ENCODE data around the gene ARMC7.

The ARMC7 gene

DNA sequence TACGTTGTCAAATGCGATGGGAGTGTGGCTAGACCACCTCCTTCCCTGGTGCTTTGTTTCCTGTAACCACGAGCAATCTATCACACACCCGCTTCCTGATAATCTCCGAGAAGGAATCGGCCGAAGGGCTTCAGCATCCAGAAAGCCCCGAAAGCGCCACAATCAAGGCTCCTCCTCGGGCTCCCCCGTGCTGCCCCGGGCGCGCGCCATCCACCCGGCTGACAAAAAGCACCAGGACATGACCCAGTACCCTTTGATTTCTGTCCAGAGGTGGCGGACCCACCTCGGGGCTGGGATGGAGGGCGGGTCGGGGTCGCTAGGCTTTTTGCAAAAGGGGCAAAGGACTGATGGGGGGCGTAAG lies 743 bp upstream of the ARMC7 start:
- Histone ChIP-seq H3K4me3 (ENCODE audit: low read length) (peak overlapping the region; percentile 81), H3K27me3 (ENCODE audit: low read depth, low read length) (no peaks in the 10 kb centered on the region), H3K4me2 (ENCODE audit: low read length) (peak overlapping the region; percentile 97), H3K9me3 (ENCODE audit: insufficient read depth, low read length) (no peaks in the 10 kb centered on the region), H3K79me2 (ENCODE audit: low read length) (peaks cover 5% of the 10 kb centered on the region; the same call in 1 of the 2 replicates), H3K27ac (ENCODE audit: low read length) (no peak overlapping the region), H2AFZ (ENCODE audit: low read depth, low read length) (peak overlapping the region; percentile 74; the same call in 1 of the 2 replicates), H3K4me1 (ENCODE audit: low read length) (peaks cover 22% of the 10 kb centered on the region), H3K9ac (ENCODE audit: low read length) (peak overlapping the region; percentile 72), H4K20me1 (ENCODE audit: insufficient read depth, low read length) (no peaks in the 10 kb centered on the region), H3K36me3 (replicated peaks; ENCODE audit: low read depth, low read length) (peaks cover 4% of the 10 kb centered on the region)
- TF ChIP-seq EZH2phosphoT487 (IDR thresholded peaks at IDR 0.05; ENCODE audit: low read depth) = no peak

DNA sequence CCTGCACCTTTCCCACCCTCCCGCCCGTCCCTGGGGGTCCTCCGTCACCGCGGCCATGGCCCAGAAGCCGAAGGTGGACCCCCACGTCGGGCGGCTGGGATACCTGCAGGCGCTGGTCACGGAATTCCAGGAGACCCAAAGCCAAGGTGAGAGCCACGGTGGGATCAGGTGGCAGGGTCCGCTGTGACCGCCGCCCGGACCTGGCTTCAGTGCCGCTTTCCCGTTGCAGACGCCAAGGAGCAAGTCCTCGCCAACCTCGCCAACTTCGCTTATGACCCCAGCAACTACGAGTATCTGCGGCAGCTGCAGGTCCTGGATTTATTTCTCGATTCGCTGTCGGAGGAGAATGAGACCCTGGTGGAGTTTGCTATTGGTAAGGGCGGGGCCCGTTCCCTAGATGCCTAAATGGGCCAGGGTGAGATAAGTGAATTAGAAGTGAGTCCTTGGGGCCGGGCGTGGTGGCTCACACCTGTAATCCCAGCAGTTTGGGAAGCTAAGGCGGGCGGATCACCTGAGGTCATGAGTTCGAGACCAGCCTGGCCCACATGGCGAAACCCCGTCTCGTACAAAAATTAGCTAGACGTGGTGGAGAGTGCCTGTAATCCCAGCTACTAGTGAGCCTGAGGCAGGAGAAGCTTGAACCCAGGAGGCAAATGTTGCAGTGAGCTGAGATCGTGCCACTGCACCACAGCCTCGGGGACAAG lies 617 bp downstream of the ARMC7 start:
- Histone ChIP-seq H2AFZ (ENCODE audit: low read depth, low read length) (no peak overlapping the region), H3K9me3 (ENCODE audit: insufficient read depth, low read length) (no peaks in the 10 kb centered on the region), H3K4me2 (ENCODE audit: low read length) (peak overlapping the region; percentile 75), H4K20me1 (ENCODE audit: insufficient read depth, low read length) (no peaks in the 10 kb centered on the region), H3K27me3 (ENCODE audit: low read depth, low read length) (no peaks in the 10 kb centered on the region), H3K4me1 (ENCODE audit: low read length) (peaks cover 35% of the 10 kb centered on the region), H3K36me3 (replicated peaks; ENCODE audit: low read depth, low read length) (peaks cover 9% of the 10 kb centered on the region), H3K79me2 (ENCODE audit: low read length) (peaks cover 5% of the 10 kb centered on the region; the same call in 1 of the 2 replicates), H3K27ac (ENCODE audit: low read length) (no peak overlapping the region), H3K4me3 (ENCODE audit: low read length) (peak overlapping the region; percentile 81), H3K9ac (ENCODE audit: low read length) (peak overlapping the region; percentile 72)
- TF ChIP-seq EZH2phosphoT487 (IDR thresholded peaks at IDR 0.05; ENCODE audit: low read depth) = no peak
- TF ChIP-seq, protein P1, sequence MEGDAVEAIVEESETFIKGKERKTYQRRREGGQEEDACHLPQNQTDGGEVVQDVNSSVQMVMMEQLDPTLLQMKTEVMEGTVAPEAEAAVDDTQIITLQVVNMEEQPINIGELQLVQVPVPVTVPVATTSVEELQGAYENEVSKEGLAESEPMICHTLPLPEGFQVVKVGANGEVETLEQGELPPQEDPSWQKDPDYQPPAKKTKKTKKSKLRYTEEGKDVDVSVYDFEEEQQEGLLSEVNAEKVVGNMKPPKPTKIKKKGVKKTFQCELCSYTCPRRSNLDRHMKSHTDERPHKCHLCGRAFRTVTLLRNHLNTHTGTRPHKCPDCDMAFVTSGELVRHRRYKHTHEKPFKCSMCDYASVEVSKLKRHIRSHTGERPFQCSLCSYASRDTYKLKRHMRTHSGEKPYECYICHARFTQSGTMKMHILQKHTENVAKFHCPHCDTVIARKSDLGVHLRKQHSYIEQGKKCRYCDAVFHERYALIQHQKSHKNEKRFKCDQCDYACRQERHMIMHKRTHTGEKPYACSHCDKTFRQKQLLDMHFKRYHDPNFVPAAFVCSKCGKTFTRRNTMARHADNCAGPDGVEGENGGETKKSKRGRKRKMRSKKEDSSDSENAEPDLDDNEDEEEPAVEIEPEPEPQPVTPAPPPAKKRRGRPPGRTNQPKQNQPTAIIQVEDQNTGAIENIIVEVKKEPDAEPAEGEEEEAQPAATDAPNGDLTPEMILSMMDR (IDR thresholded peaks at IDR 0.05; ENCODE audit: low read depth, low read length) = no peak

DNA sequence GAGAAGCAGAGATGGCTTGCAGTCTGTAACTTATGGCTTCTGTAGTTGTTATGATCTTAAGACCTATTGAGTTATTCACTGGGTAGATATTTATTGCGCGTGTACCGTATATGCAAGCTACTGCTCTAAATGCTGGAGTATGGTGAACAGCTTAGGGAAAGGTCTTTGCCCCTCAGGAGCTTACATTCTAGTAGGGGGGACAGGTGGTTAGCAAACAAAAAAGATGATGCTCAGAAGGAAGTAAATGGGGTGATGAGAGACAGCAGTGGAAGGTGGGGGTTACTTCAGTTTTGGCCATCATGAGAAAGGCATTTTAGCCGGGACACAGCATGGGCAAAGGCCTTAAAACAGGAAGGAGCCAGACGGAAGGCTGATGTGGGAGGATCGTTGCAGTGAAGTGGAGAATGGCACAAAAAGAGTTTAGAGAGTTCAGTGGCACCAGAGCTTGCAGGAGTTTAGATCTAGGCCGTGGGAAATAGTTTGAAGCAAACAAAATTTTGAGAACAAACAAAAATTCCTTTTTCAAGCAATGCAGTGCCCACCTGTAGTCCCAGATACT lies 2.1 kb downstream of the ARMC7 start:
- H3K4me1 ChIP-seq (ENCODE audit: low read length) = peaks cover 35% of the 10 kb centered on the region
- no peaks in the 10 kb centered on the region for H3K9me3 ChIP-seq (ENCODE audit: insufficient read depth, low read length)
- H4K20me1 ChIP-seq (ENCODE audit: insufficient read depth, low read length) = no peaks in the 10 kb centered on the region
- H3K27me3 ChIP-seq (ENCODE audit: low read depth, low read length) = no peaks in the 10 kb centered on the region
- H3K79me2 ChIP-seq (ENCODE audit: low read length) = peaks cover 5% of the 10 kb centered on the region; the same call in 1 of the 2 replicates
- H3K4me3 ChIP-seq (ENCODE audit: low read length) = no peak overlapping the region
- no peak overlapping the region for H3K4me2 ChIP-seq (ENCODE audit: low read length)
- no peak overlapping the region for H3K9ac ChIP-seq (ENCODE audit: low read length)
- H2AFZ ChIP-seq (ENCODE audit: low read depth, low read length) = no peak overlapping the region
- no peak for TF ChIP-seq EZH2phosphoT487 (IDR thresholded peaks at IDR 0.05; ENCODE audit: low read depth)
- TF ChIP-seq, protein P1 (IDR thresholded peaks at IDR 0.05; ENCODE audit: low read depth, low read length) = no peak
- no peak overlapping the region for H3K27ac ChIP-seq (ENCODE audit: low read length)
- peaks cover 20% of the 10 kb centered on the region for H3K36me3 ChIP-seq (replicated peaks; ENCODE audit: low read depth, low read length)

DNA sequence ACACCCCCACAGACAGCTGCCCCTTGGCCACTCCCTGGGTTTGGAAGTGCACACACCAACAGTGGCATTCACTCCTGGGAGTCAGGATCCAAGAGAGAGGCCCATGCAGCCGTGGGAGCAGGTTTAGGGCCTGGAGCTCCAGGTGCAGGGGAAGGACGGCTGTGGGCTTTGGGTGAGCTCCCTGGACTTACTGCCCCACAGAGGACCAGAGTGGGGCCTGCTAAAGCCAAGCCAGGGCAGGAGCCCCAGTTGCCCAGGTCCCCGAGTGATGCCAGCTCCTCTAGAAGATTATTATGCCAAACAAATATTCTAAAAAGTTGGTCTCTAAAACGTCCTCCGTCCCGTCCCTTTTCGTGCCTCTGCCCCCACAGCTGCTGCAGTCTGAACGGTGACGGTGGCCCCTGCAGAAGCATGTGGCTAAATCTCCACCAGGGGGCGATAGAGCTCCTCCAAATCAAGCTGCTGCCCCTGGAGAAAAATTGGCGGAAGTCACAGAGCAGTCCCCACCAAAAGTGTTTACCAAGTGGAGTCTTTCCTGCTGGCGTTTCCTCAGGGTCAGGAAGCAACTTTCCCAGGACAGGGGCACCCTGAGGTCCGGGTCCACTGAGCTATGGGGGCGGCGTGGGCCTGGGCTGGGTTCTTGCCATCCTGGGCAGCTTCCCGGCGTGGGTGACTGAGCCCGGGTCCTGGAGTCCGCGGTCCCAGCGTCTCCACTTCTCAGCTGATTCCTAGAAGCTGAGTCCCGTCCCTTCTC lies 4.2 kb downstream of the ARMC7 start:
- H3K79me2 ChIP-seq (ENCODE audit: low read length) = peaks cover 5% of the 10 kb centered on the region; the same call in 1 of the 2 replicates
- H3K4me2 ChIP-seq (ENCODE audit: low read length) = peak overlapping the region; percentile 88
- H2AFZ ChIP-seq (ENCODE audit: low read depth, low read length) = peak overlapping the region; percentile 70; the same call in 1 of the 2 replicates
- TF ChIP-seq, protein P1 (IDR thresholded peaks at IDR 0.05; ENCODE audit: low read depth, low read length) = peak; percentile 88
- TF ChIP-seq EZH2phosphoT487 (IDR thresholded peaks at IDR 0.05; ENCODE audit: low read depth) = no peak
- peaks cover 40% of the 10 kb centered on the region for H3K4me1 ChIP-seq (ENCODE audit: low read length)
- peak overlapping the region; percentile 80 for H3K9ac ChIP-seq (ENCODE audit: low read length)
- H4K20me1 ChIP-seq (ENCODE audit: insufficient read depth, low read length) = no peaks in the 10 kb centered on the region
- H3K4me3 ChIP-seq (ENCODE audit: low read length) = peak overlapping the region; percentile 73
- peaks cover 22% of the 10 kb centered on the region for H3K36me3 ChIP-seq (replicated peaks; ENCODE audit: low read depth, low read length)
- H3K27ac ChIP-seq (ENCODE audit: low read length) = peak overlapping the region; percentile 82
- H3K9me3 ChIP-seq (ENCODE audit: insufficient read depth, low read length) = no peaks in the 10 kb centered on the region
- no peaks in the 10 kb centered on the region for H3K27me3 ChIP-seq (ENCODE audit: low read depth, low read length)

All from OCI-LY3 (cell line).